Measurements from ENCODE around the gene SRXN1. TPM values are rescaled to one million over a fixed set of nuclear protein-coding genes. Genes with fewer than 3 reads are reported as not detected.

SRXN1 gene
- total RNA-seq, 6 donors from 2014 or later: 10.5 to 58.2 (median 32.7) TPM

- ATAC-seq (ENCODE audit: low FRiP score in 2 of 2) (no peak), DNase-seq (no peak)
- Histone ChIP-seq H3K36me3 (no peaks in the 10 kb centered on the region), H3K4me3 (no peak overlapping the region), H3K9me3 (no peaks in the 10 kb centered on the region), H3K27ac (no peak overlapping the region), H3K27me3 (peaks cover 0 to 7% (median 0%) of the 10 kb centered on the region in 4 donors), H3K4me1 (peaks cover 3 to 7% (median 4%) of the 10 kb centered on the region in 4 donors)
- 89 to 96% methylated on average over 1 of the region's 1 CpG for WGBS, 2 donors
- no peak for TF ChIP-seq CTCF (IDR thresholded peaks at IDR 0.05)
- TF ChIP-seq EP300 (IDR thresholded peaks at IDR 0.05): no peak
- TF ChIP-seq POLR2A (IDR thresholded peaks at IDR 0.05): no peak
- TF ChIP-seq POLR2AphosphoS5 (IDR thresholded peaks at IDR 0.05): no peak
Observed at GRCh38 chr20:638579-638978, 14.4 kb downstream of the SRXN1 start.

- ATAC-seq (ENCODE audit: low FRiP score in 2 of 2) (no peak), DNase-seq (no peak)
- TF ChIP-seq CTCF (IDR thresholded peaks at IDR 0.05): no peak
- TF ChIP-seq EP300 (IDR thresholded peaks at IDR 0.05): no peak
- no peak for TF ChIP-seq POLR2AphosphoS5 (IDR thresholded peaks at IDR 0.05)
- no peak for TF ChIP-seq POLR2A (IDR thresholded peaks at IDR 0.05)
- WGBS, 2 donors: 83 to 92% methylated on average over 2 of the region's 2 CpGs
- no peak overlapping the region for H3K4me3 ChIP-seq
- H3K36me3 ChIP-seq: no peaks in the 10 kb centered on the region
- H3K9me3 ChIP-seq: no peaks in the 10 kb centered on the region
- no peak overlapping the region for H3K27ac ChIP-seq
- H3K4me1 ChIP-seq: peaks cover 3 to 4% (median 3%) of the 10 kb centered on the region in 4 donors
- peaks cover 0 to 3% (median 0%) of the 10 kb centered on the region in 4 donors for H3K27me3 ChIP-seq
Observed at GRCh38 chr20:637559-637958, 15.4 kb downstream of the SRXN1 start.

- no peaks in the 10 kb centered on the region for H3K36me3 ChIP-seq
- 49 to 51% methylated on average over 7 of the region's 7 CpGs for WGBS, 2 donors
- no peak for TF ChIP-seq POLR2A (IDR thresholded peaks at IDR 0.05)
- TF ChIP-seq EP300 (IDR thresholded peaks at IDR 0.05): no peak
- no peak for TF ChIP-seq CTCF (IDR thresholded peaks at IDR 0.05)
- no peak for TF ChIP-seq POLR2AphosphoS5 (IDR thresholded peaks at IDR 0.05)
- DNase-seq (no peak), ATAC-seq (ENCODE audit: low FRiP score in 2 of 2) (no peak)
- H3K4me3 ChIP-seq: no peak overlapping the region
- no peak overlapping the region for H3K27ac ChIP-seq
- H3K9me3 ChIP-seq: no peaks in the 10 kb centered on the region
- no peaks in the 10 kb centered on the region for H3K27me3 ChIP-seq
- no peaks in the 10 kb centered on the region for H3K4me1 ChIP-seq
Observed at GRCh38 chr20:635893-636338, 17.1 kb downstream of the SRXN1 start.

- Histone ChIP-seq H3K9me3 (no peaks in the 10 kb centered on the region), H3K36me3 (no peaks in the 10 kb centered on the region), H3K27ac (no peak overlapping the region), H3K4me3 (no peak overlapping the region), H3K4me1 (no peaks in the 10 kb centered on the region), H3K27me3 (no peaks in the 10 kb centered on the region)
- no peak for ATAC-seq (ENCODE audit: low FRiP score in 2 of 2)
- DNase-seq: no peak
- no peak for TF ChIP-seq POLR2A (IDR thresholded peaks at IDR 0.05)
- no peak for TF ChIP-seq EP300 (IDR thresholded peaks at IDR 0.05)
- no peak for TF ChIP-seq CTCF (IDR thresholded peaks at IDR 0.05)
- no peak for TF ChIP-seq POLR2AphosphoS5 (IDR thresholded peaks at IDR 0.05)
- 59 to 76% methylated on average over 6 to 9 of the region's 9 CpGs for WGBS, 2 donors
Observed at GRCh38 chr20:635028-635892, 17.7 kb downstream of the SRXN1 start.
